Heart left ventricle (tissue), 13 donors: ENCODE results near the gene OR4D1.

ENCODE experiments used
- CTCF ChIP-seq, 12 donors: fragments of 200-600 bp; sonication (generic) in 4 of 12; IDR thresholded peaks; one replicate each; pipeline versions ENCODE4 v1.5.0 to v1.8.0; 2018 to 2022; ENCODE audit warnings: antibody characterized with exemption in 12 of 12, mild to moderate bottlenecking in 5 of 12
- POLR2A ChIP-seq, 2 donors: fragments of 450-650 bp; IDR thresholded peaks; one replicate each; pipeline ENCODE4 v1.6.1; 2017; ENCODE audit warnings: antibody characterized with exemption in 2 of 2, mild to moderate bottlenecking in 2 of 2, moderate library complexity in 2 of 2
- donor health status: ischemic (EF 13 %, LVEDD 7.1; RV severe dilation, severe dysfunction).
- donor health status: DM: no; HTN: yes; CAD: no.
- donor health status: DM: no; HTN: no; CAD: no.
- donor health status: ischemic (EF 25% LVEDD 6.9; RV normal size, moderate dysfunction).
- donor health status: ischemic (EF 25% LVEDD 5.7; RV mildly dilated, moderate dysfunction).
- donor health status: ischemic (EF 35%, LVEDD 5.7; RV mildly dilated, moderate dysfunction).
- donor health status: nonischemic (EF 11% LVEDD 7.7; RV severe dilation, severe dysfunction).
- donor health status: DM: yes; HTN: yes; CAD: no.
- donor health status: PGD.
- donor health status: ischemic (EF 29% LVEDD 5.4; RV normal size, mild dysfunction).
- donor health status: nonischemic (EF 23%, LVEDD 6.1; RV moderate dilation, normal function).

- TF ChIP-seq CTCF (IDR thresholded peaks at IDR 0.05) (no peak), POLR2A (IDR thresholded peaks at IDR 0.05) (no peak)
These were observed 41.4 kb downstream of the OR4D1 start for GRCh38 chr17:58189436-58190146.
